COLO668 (cell line): ENCODE data around the gene MAT2A.
"Not testable (repeated sequence)": the region's sequence is repeated elsewhere in the genome, so short reads cannot be mapped to it uniquely, and the experiment has no call there.

Experiments
- DNase-seq: peaks from one replicate; lab custom pipeline; 2025; ENCODE audit not compliant: unreplicated experiment; lab: John Stamatoyannopoulos, UW

MAT2A gene

GRCh38 chr2:85578243-85579180 is 39.5 kb downstream of the MAT2A start:
- peak; percentile 21 for DNase-seq

- no peak for DNase-seq
Observed at GRCh38 chr2:85579266-85579935, 40.4 kb downstream of the MAT2A start.

GRCh38 chr2:85580206-85580605 is 41.2 kb downstream of the MAT2A start:
- DNase-seq, result no peak

GRCh38 chr2:85582492-85582891 is 43.5 kb downstream of the MAT2A start:
- no peak for DNase-seq

- no peak for DNase-seq
Observed at GRCh38 chr2:85583667-85584353, 44.8 kb downstream of the MAT2A start.

- no peak for DNase-seq
Observed at GRCh38 chr2:85584354-85584856, 45.4 kb downstream of the MAT2A start, which contains the start of gene VAMP5. VAMP5 (plus strand) TSS chr2:85584431; CDS start chr2:85584491, 60 bp downstream.

- no peak for DNase-seq
Observed at GRCh38 chr2:85584857-85585780, 46.2 kb downstream of the MAT2A start.

GRCh38 chr2:85585781-85586105 is 46.8 kb downstream of the MAT2A start:
- no peak for DNase-seq

- DNase-seq, result no peak
Observed at GRCh38 chr2:85588236-85588635, 49.3 kb downstream of the MAT2A start.

GRCh38 chr2:85588645-85589044 is 49.7 kb downstream of the MAT2A start:
- DNase-seq, result no peak

GRCh38 chr2:85589181-85589580 is 50.2 kb downstream of the MAT2A start:
- no peak for DNase-seq

GRCh38 chr2:85589982-85590791 is 51.2 kb downstream of the MAT2A start:
- peak; percentile 29 for DNase-seq

- DNase-seq, result no peak
Observed at GRCh38 chr2:85590950-85591349, 52.0 kb downstream of the MAT2A start.

- DNase-seq, result no peak
Observed at GRCh38 chr2:85591563-85591962, 52.6 kb downstream of the MAT2A start.

GRCh38 chr2:85592299-85592698 is 53.3 kb downstream of the MAT2A start:
- not testable (repeated sequence) for DNase-seq

- DNase-seq, result no peak
Observed at GRCh38 chr2:85593023-85593422, 54.1 kb downstream of the MAT2A start.
